HEK293 (cell line): ENCODE measurements around the gene STAP2.

ENCODE experiments used
- CTCF ChIA-PET: fragments of 350-600 bp; formaldehyde crosslinking; extraction: SDS; loops from one replicate; lab custom pipeline; 2021; ENCODE audit warnings: antibody characterized with exemption; lab: Yijun Ruan, JAX
- POLR2A ChIA-PET: fragments of 300-600 bp; formaldehyde crosslinking; extraction: SDS; loops from one replicate; lab custom pipeline; 2020; ENCODE audit warnings: antibody characterized with exemption, inconsistent platforms; lab: Yijun Ruan, JAX
- H3K27ac ChIP-seq: fragments of 200-500 bp; sonication (Bioruptor generic); 2 replicates; pipeline ENCODE4 v1.5.1; 2014; ENCODE audit warnings: low read depth, low read length, control low read depth, inconsistent platforms; ENCODE audit errors: extremely low read depth
- H3K36me3 ChIP-seq, 2 experiments: fragments of 200-500 bp in 1 of 2; sonication (Bioruptor generic) in 1 of 2; 1 replicate in 1 of 2; 2 replicates in 1 of 2; pipeline ENCODE4 v1.5.1; 2014 to 2017; ENCODE audit warnings: inconsistent platforms in 2 of 2, low read length in 2 of 2; ENCODE audit not compliant: control insufficient read depth in 2 of 2, insufficient read depth in 1 of 2
- H3K4me1 ChIP-seq: fragments of 200-500 bp; sonication (Bioruptor generic); 2 replicates; pipeline ENCODE4 v1.5.1; 2014; ENCODE audit warnings: mild to moderate bottlenecking, low read length, inconsistent platforms; ENCODE audit not compliant: control insufficient read depth, insufficient read depth
- H3K4me3 ChIP-seq: 2 replicates; pipeline ENCODE4 v1.5.1; 2011; ENCODE audit warnings: low read depth, mild to moderate bottlenecking, control low read depth, low read length, moderate library complexity
- H3K9me3 ChIP-seq: fragments of 200-500 bp; sonication (Bioruptor generic); 2 replicates; pipeline ENCODE4 v1.5.1; 2014; ENCODE audit warnings: low read depth, low read length, inconsistent platforms; ENCODE audit not compliant: control insufficient read depth, insufficient read depth
- EGR2 ChIP-seq: fragments of 450-650 bp; formaldehyde crosslinking; IDR thresholded peaks from 2 replicates; pipeline ENCODE4 v1.5.1; 2016; ENCODE audit warnings: low read depth, missing biosample characterization, missing genetic modification characterization
- KLF1 ChIP-seq: fragments of 450-650 bp; formaldehyde crosslinking; IDR thresholded peaks from 2 replicates; pipeline ENCODE4 v1.5.1; 2016; ENCODE audit warnings: missing biosample characterization, missing genetic modification characterization
- MZF1 ChIP-seq: fragments of 450-650 bp; formaldehyde crosslinking; IDR thresholded peaks from 2 replicates; pipeline ENCODE4 v1.5.1; 2017; ENCODE audit warnings: missing biosample characterization, missing genetic modification characterization, borderline replicate concordance
- SCRT1 ChIP-seq: fragments of 450-650 bp; formaldehyde crosslinking; IDR thresholded peaks from 2 replicates; pipeline ENCODE4 v1.5.1; 2016; ENCODE audit warnings: missing biosample characterization, missing genetic modification characterization, borderline replicate concordance
- ZFHX2 ChIP-seq: fragments of 450-650 bp; formaldehyde crosslinking; conservative IDR thresholded peaks from 2 replicates; pipeline ENCODE4 v1.5.1; 2016; ENCODE audit warnings: missing biosample characterization, missing genetic modification characterization
- ZNF146 ChIP-seq: fragments of 450-650 bp; formaldehyde crosslinking; IDR thresholded peaks from 2 replicates; pipeline ENCODE4 v1.5.1; 2016; ENCODE audit warnings: missing biosample characterization, missing genetic modification characterization
- ZNF404 ChIP-seq: fragments of 450-650 bp; formaldehyde crosslinking; IDR thresholded peaks from 2 replicates; pipeline ENCODE4 v1.5.1; 2017; ENCODE audit warnings: missing biosample characterization, missing genetic modification characterization
- ZNF48 ChIP-seq: fragments of 450-650 bp; formaldehyde crosslinking; IDR thresholded peaks from 2 replicates; pipeline ENCODE4 v1.5.1; 2016; ENCODE audit warnings: missing biosample characterization, missing genetic modification characterization
- ZNF629 ChIP-seq: fragments of 450-650 bp; formaldehyde crosslinking; IDR thresholded peaks from 2 replicates; pipeline ENCODE4 v1.5.1; 2017; ENCODE audit warnings: missing biosample characterization, missing genetic modification characterization
- ZNF701 ChIP-seq: fragments of 450-650 bp; formaldehyde crosslinking; IDR thresholded peaks from 2 replicates; pipeline ENCODE4 v1.5.1; 2016; ENCODE audit warnings: missing biosample characterization, missing genetic modification characterization
- ZNF791 ChIP-seq: fragments of 450-650 bp; formaldehyde crosslinking; IDR thresholded peaks from 2 replicates; pipeline ENCODE4 v1.5.1; 2016; ENCODE audit warnings: missing biosample characterization, missing genetic modification characterization
- TF ChIP-seq, protein P1 (sequence below): fragments of 450-650 bp; formaldehyde crosslinking; IDR thresholded peaks from 2 replicates; pipeline ENCODE4 v1.5.1; 2016; ENCODE audit warnings: missing biosample characterization, missing genetic modification characterization
- TF ChIP-seq, protein P2 (sequence below): fragments of 450-650 bp; formaldehyde crosslinking; IDR thresholded peaks from 2 replicates; pipeline ENCODE4 v1.5.1; 2016; ENCODE audit warnings: missing biosample characterization, missing genetic modification characterization
- TF ChIP-seq, protein P3 (sequence below): fragments of 450-650 bp; formaldehyde crosslinking; IDR thresholded peaks from 2 replicates; pipeline ENCODE4 v1.5.1; 2017; ENCODE audit warnings: missing biosample characterization, missing genetic modification characterization
- TF ChIP-seq, protein P4 (sequence below): fragments of 450-650 bp; formaldehyde crosslinking; IDR thresholded peaks from 2 replicates; pipeline ENCODE4 v1.5.1; 2016; ENCODE audit warnings: missing biosample characterization, missing genetic modification characterization

Gene STAP2

DNA sequence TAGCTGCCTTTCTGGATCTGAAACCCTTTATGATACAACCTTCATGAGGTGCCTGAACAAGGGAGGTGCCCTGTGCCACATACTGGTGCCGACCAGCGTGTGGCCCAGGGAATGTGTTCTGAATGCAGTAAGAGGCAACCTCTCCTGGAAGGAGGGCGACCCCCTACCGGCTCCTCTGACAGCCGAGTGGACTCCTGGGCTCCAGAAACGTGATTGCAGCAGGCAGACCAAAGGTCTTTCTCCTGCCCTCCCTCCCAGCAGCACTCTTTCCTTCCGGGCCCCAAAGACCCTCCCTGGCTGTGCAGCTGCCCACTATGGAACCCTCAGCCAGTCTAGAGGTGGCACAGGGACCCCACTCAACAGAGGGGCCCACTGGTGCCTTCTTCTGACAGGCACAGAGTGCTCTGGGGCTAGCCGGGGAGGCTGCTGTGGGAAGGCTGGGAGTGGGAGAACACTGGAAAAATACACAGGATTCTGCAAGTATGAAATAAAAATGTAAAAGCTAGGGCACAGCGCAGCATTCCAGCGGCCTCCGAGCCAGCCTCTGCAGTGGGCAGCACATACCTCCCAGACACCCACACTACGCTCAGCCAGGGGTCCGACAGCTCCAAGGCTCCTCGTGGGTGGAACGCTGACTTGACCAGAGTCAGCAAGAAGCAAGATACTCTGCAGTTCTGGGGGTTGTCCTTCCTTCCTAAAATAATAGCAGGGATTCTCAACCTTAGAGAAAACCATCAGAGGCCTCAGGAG is 46.8 kb upstream of the STAP2 start (continued):
- no peak for TF ChIP-seq SCRT1 (tag by site-specific recombination)

DNA sequence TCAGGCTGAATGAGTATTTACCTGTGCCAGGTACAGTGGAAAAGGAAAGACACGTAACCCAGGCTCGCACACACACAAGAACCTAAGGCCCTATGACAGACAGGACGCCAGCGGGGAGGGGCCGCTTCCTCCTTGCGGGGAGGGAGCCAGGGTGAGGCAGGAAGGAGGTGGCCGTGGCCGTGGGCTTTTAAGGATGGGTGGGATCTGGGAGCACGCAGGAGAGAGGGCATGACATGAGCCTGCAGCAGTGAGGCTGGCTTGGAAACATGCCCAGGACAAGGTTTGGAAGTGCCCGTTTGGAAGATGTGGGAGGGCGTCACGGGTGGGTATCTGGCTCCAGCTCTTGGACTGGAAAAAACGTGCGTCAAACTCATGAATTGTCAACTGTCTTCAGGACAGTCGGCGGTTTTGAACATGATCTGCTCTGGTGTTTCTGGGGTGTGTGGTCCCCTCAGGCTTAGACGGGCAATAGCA is 41.7 kb upstream of the STAP2 start:
- POLR2A ChIA-PET = interaction anchor here (0.6 kb wide), 1 partner anchor 10 kb away, joined by 3 read pairs; no protein-coding TSS in a partner anchor
- Histone ChIP-seq H3K4me3 (no peak overlapping the region), H3K4me1 (peaks cover 9% of the 10 kb centered on the region), H3K9me3 (no peaks in the 10 kb centered on the region), H3K27ac (no peak overlapping the region)
- CTCF ChIA-PET = interaction anchor here (1.6 kb wide), 1 partner anchor 27 kb away, joined by 6 read pairs; no protein-coding TSS in a partner anchor
- TF ChIP-seq ZNF791 (tag by site-specific recombination) = no peak
- no peak for TF ChIP-seq ZNF146 (tag by site-specific recombination)
- TF ChIP-seq, protein P1, sequence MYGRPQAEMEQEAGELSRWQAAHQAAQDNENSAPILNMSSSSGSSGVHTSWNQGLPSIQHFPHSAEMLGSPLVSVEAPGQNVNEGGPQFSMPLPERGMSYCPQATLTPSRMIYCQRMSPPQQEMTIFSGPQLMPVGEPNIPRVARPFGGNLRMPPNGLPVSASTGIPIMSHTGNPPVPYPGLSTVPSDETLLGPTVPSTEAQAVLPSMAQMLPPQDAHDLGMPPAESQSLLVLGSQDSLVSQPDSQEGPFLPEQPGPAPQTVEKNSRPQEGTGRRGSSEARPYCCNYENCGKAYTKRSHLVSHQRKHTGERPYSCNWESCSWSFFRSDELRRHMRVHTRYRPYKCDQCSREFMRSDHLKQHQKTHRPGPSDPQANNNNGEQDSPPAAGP (tag by site-specific recombination) = peak; percentile 74
- TF ChIP-seq ZFHX2 (tag by site-specific recombination) = peak; percentile 63
- peak; percentile 56; the same call in 1 of the 2 replicates for TF ChIP-seq KLF1 (tag by site-specific recombination)
- TF ChIP-seq ZNF701 (tag by site-specific recombination) = no peak
- TF ChIP-seq, protein P2, sequence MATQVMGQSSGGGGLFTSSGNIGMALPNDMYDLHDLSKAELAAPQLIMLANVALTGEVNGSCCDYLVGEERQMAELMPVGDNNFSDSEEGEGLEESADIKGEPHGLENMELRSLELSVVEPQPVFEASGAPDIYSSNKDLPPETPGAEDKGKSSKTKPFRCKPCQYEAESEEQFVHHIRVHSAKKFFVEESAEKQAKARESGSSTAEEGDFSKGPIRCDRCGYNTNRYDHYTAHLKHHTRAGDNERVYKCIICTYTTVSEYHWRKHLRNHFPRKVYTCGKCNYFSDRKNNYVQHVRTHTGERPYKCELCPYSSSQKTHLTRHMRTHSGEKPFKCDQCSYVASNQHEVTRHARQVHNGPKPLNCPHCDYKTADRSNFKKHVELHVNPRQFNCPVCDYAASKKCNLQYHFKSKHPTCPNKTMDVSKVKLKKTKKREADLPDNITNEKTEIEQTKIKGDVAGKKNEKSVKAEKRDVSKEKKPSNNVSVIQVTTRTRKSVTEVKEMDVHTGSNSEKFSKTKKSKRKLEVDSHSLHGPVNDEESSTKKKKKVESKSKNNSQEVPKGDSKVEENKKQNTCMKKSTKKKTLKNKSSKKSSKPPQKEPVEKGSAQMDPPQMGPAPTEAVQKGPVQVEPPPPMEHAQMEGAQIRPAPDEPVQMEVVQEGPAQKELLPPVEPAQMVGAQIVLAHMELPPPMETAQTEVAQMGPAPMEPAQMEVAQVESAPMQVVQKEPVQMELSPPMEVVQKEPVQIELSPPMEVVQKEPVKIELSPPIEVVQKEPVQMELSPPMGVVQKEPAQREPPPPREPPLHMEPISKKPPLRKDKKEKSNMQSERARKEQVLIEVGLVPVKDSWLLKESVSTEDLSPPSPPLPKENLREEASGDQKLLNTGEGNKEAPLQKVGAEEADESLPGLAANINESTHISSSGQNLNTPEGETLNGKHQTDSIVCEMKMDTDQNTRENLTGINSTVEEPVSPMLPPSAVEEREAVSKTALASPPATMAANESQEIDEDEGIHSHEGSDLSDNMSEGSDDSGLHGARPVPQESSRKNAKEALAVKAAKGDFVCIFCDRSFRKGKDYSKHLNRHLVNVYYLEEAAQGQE (tag by site-specific recombination) = no peak
- TF ChIP-seq ZNF629 = no peak
- no peak for TF ChIP-seq MZF1 (tag by site-specific recombination)
- peak; percentile 33; the same call in 1 of the 2 replicates for TF ChIP-seq EGR2 (tag by site-specific recombination)
- no peak for TF ChIP-seq ZNF404 (tag by site-specific recombination)
- no peak for TF ChIP-seq ZNF48
- TF ChIP-seq, protein P3, sequence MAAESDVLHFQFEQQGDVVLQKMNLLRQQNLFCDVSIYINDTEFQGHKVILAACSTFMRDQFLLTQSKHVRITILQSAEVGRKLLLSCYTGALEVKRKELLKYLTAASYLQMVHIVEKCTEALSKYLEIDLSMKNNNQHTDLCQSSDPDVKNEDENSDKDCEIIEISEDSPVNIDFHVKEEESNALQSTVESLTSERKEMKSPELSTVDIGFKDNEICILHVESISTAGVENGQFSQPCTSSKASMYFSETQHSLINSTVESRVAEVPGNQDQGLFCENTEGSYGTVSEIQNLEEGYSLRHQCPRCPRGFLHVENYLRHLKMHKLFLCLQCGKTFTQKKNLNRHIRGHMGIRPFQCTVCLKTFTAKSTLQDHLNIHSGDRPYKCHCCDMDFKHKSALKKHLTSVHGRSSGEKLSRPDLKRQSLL (tag by site-specific recombination) = no peak
- TF ChIP-seq, protein P4, sequence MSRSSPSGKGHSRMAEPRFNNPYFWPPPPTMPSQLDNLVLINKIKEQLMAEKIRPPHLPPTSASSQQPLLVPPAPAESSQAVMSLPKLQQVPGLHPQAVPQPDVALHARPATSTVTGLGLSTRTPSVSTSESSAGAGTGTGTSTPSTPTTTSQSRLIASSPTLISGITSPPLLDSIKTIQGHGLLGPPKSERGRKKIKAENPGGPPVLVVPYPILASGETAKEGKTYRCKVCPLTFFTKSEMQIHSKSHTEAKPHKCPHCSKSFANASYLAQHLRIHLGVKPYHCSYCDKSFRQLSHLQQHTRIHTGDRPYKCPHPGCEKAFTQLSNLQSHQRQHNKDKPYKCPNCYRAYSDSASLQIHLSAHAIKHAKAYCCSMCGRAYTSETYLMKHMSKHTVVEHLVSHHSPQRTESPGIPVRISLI (tag by site-specific recombination) = no peak
- TF ChIP-seq, all 188 proteins: peak for 4
- peaks cover 0 to 13% of the 10 kb centered on the region in 2 experiments; a peak in 2 of 3 replicates for H3K36me3 ChIP-seq
